ENCODE results near the gene GATA6. TPM values are rescaled to one million over a fixed set of nuclear protein-coding genes. Genes with fewer than 3 reads are reported as not detected.
"Not testable (repeated sequence)": the region's sequence is repeated elsewhere in the genome, so short reads cannot be mapped to it uniquely, and the experiment has no call there.

GATA6 gene
- polyA plus RNA-seq, 5 donors = 47.7 to 61.5 (median 61.1) TPM

- DNase-seq = no peak
These were observed 9.8 kb downstream of the GATA6 start for GRCh38 chr18:22179174-22179573.

GRCh38 chr18:22179631-22180030 lies 10.2 kb downstream of the GATA6 start:
- DNase-seq = no peak

GRCh38 chr18:22180722-22181121 lies 11.3 kb downstream of the GATA6 start:
- DNase-seq = no peak

GRCh38 chr18:22182884-22183697 lies 13.7 kb downstream of the GATA6 start:
- no peak for DNase-seq

GRCh38 chr18:22183698-22184170 lies 14.3 kb downstream of the GATA6 start:
- DNase-seq = no peak

GRCh38 chr18:22184573-22184972 lies 15.2 kb downstream of the GATA6 start:
- DNase-seq = not testable (repeated sequence)

GRCh38 chr18:22185273-22185672 lies 15.9 kb downstream of the GATA6 start:
- no peak for DNase-seq

GRCh38 chr18:22185771-22186386 lies 16.5 kb downstream of the GATA6 start:
- no peak for DNase-seq

GRCh38 chr18:22186484-22186971 lies 17.1 kb downstream of the GATA6 start:
- no peak for DNase-seq

- no peak for DNase-seq
These were observed 19.3 kb downstream of the GATA6 start for GRCh38 chr18:22188559-22189267.

- DNase-seq = no peak
These were observed 20.2 kb downstream of the GATA6 start for GRCh38 chr18:22189449-22190166.

- DNase-seq = peak in 1 of 2 donors; percentile 38
These were observed 21.9 kb downstream of the GATA6 start for GRCh38 chr18:22191346-22191695.

GRCh38 chr18:22191923-22192322 lies 22.5 kb downstream of the GATA6 start:
- DNase-seq = peak; percentile 74 to 78

GRCh38 chr18:22193466-22193865 lies 24.1 kb downstream of the GATA6 start:
- DNase-seq = no peak

- DNase-seq = no peak
These were observed 24.8 kb downstream of the GATA6 start for GRCh38 chr18:22194151-22194598.

GRCh38 chr18:22195052-22195451 lies 25.7 kb downstream of the GATA6 start:
- no peak for DNase-seq

- DNase-seq = not testable (repeated sequence)
These were observed 27.6 kb downstream of the GATA6 start for GRCh38 chr18:22196943-22197342.

GRCh38 chr18:22197668-22198067 lies 28.3 kb downstream of the GATA6 start:
- no peak for DNase-seq

- no peak for DNase-seq
These were observed 28.8 kb downstream of the GATA6 start for GRCh38 chr18:22198163-22198562.

- DNase-seq = no peak
These were observed 29.6 kb downstream of the GATA6 start for GRCh38 chr18:22199005-22199404.

- DNase-seq = no peak
These were observed 31.3 kb downstream of the GATA6 start for GRCh38 chr18:22200611-22201225.
